CD14-positive monocyte (primary cell): Measurements from ENCODE around the gene HPGD. TPM values are rescaled to one million over a fixed set of nuclear protein-coding genes. Genes with fewer than 3 reads are reported as not detected.

Experiments used
- DNase-seq, 3 donors: peaks; one replicate each; pipeline ENCODE4 v3.0.0-alpha.2; 2011 to 2022
- H2AFZ ChIP-seq: 2 replicates; pipeline ENCODE4 v1.6.0; 2012; ENCODE audit warnings: mild to moderate bottlenecking, low read depth, low read length, inconsistent platforms; ENCODE audit not compliant: insufficient read depth, poor library complexity, severe bottlenecking
- H3K27ac ChIP-seq, 2 donors: 1 replicate in 1 of 2; 2 replicates in 1 of 2; pipeline ENCODE4 v1.5.1; 2012 to 2013; ENCODE audit warnings: low read length in 2 of 2, control low read depth in 1 of 2, inconsistent platforms in 1 of 2, low read depth in 1 of 2, mild to moderate bottlenecking in 1 of 2
- H3K27me3 ChIP-seq, 2 donors: one replicate each; pipeline versions ENCODE4 v1.6.0 to v1.6.1; 2011 to 2013; ENCODE audit warnings: low read length in 2 of 2; ENCODE audit not compliant: control insufficient read depth in 2 of 2, insufficient read depth in 2 of 2
- H3K36me3 ChIP-seq, 2 donors: replicated peaks in 1 of 2; 1 replicate in 1 of 2; 2 replicates in 1 of 2; pipeline versions ENCODE4 v1.5.1 to v1.6.1; 2012 to 2013; ENCODE audit warnings: low read length in 2 of 2, control low read depth in 1 of 2, inconsistent platforms in 1 of 2, mild to moderate bottlenecking in 1 of 2; ENCODE audit not compliant: insufficient read depth in 2 of 2, control insufficient read depth in 1 of 2
- H3K4me1 ChIP-seq, 2 donors: 1 replicate in 1 of 2; 2 replicates in 1 of 2; pipeline versions ENCODE4 v1.5.1 to v1.6.1; 2012 to 2013; ENCODE audit warnings: low read length in 2 of 2, control low read depth in 1 of 2, inconsistent platforms in 1 of 2, mild to moderate bottlenecking in 1 of 2, moderate library complexity in 1 of 2; ENCODE audit not compliant: insufficient read depth in 2 of 2, control insufficient read depth in 1 of 2
- H3K4me2 ChIP-seq: replicated peaks from 2 replicates; pipeline ENCODE3; 2012; ENCODE audit warnings: low read length, moderate library complexity, mild to moderate bottlenecking; ENCODE audit not compliant: poor library complexity, severe bottlenecking; ENCODE audit errors: extremely low read depth
- H3K4me3 ChIP-seq, 3 experiments: fragments of 200-600 bp in 1 of 3; sonication (generic) in 1 of 3; replicated peaks in 1 of 3; 1 replicate in 2 of 3; 2 replicates in 1 of 3; pipeline ENCODE4 v1.5.1; 2011 to 2013; ENCODE audit warnings: low read length in 3 of 3, mild to moderate bottlenecking in 3 of 3, control low read depth in 2 of 3, low read depth in 2 of 3, inconsistent platforms in 1 of 3, moderate library complexity in 1 of 3
- H3K79me2 ChIP-seq: 2 replicates; pipeline ENCODE4 v1.6.0; 2012; ENCODE audit warnings: mild to moderate bottlenecking, control low read depth, inconsistent platforms, low read length, moderate library complexity; ENCODE audit not compliant: insufficient read depth
- H3K9ac ChIP-seq: 2 replicates; pipeline ENCODE4 v1.6.0; 2017; ENCODE audit warnings: low read length, mild to moderate bottlenecking; ENCODE audit not compliant: insufficient read depth, poor library complexity, severe bottlenecking
- H3K9me3 ChIP-seq, 2 donors: replicated peaks in 1 of 2; 1 replicate in 1 of 2; 2 replicates in 1 of 2; pipeline versions ENCODE4 v1.5.1 to v1.6.1; 2012 to 2013; ENCODE audit warnings: low read length in 2 of 2, control low read depth in 1 of 2; ENCODE audit not compliant: control insufficient read depth in 1 of 2, insufficient read depth in 1 of 2
- H4K20me1 ChIP-seq: 2 replicates; pipeline ENCODE4 v1.6.0; 2012; ENCODE audit warnings: mild to moderate bottlenecking, low read length, control low read depth, moderate library complexity; ENCODE audit not compliant: insufficient read depth
- H3K27ac Mint-ChIP-seq, 7 donors: one replicate each; pipeline ENCODE4 v1.8.0; 2020; ENCODE audit warnings: mild to moderate bottlenecking in 7 of 7, mixed read lengths in 7 of 7, moderate library complexity in 6 of 7, inconsistent platforms in 2 of 7
- H3K27me3 Mint-ChIP-seq, 3 donors: one replicate each; pipeline ENCODE4 v1.8.0; 2021 to 2022; ENCODE audit warnings: low read depth in 3 of 3, mild to moderate bottlenecking in 3 of 3, mixed read lengths in 3 of 3, moderate library complexity in 3 of 3, inconsistent platforms in 1 of 3
- H3K36me3 Mint-ChIP-seq, 2 donors: one replicate each; pipeline ENCODE4 v1.8.0; 2020; ENCODE audit warnings: mixed read lengths in 2 of 2, inconsistent platforms in 1 of 2, mild to moderate bottlenecking in 1 of 2
- H3K4me1 Mint-ChIP-seq: one replicate; pipeline ENCODE4 v1.8.0; 2020; ENCODE audit warnings: mild to moderate bottlenecking, mixed read lengths
- H3K4me3 Mint-ChIP-seq, 2 donors: one replicate each; pipeline ENCODE4 v1.8.0; 2020; ENCODE audit warnings: mild to moderate bottlenecking in 2 of 2, mixed read lengths in 2 of 2, moderate library complexity in 1 of 2
- H3K9me3 Mint-ChIP-seq, 7 donors: one replicate each; pipeline ENCODE4 v1.8.0; 2020 to 2022; ENCODE audit warnings: mixed read lengths in 7 of 7, mild to moderate bottlenecking in 6 of 7, moderate library complexity in 6 of 7, inconsistent platforms in 2 of 7
- WGBS: methylation state at CpG from one replicate; pipeline ENCODE4 v1.1.5; 2013; ENCODE audit warnings: missing lambda C conversion rate; ENCODE audit not compliant: insufficient coverage; 5-methylcytosine and 5-hydroxymethylcytosine counted together
- intact Hi-C, 2 donors: fragments of 100-400 bp; cut with micrococcal nuclease; formaldehyde crosslinking; loops; one replicate each; pipeline versions ENCODE4 v1.15.0 to v1.15.1; 2023
- polyA plus RNA-seq, 3 donors: library from polyadenylated mRNA; depleted of rRNA in 1 of 3; unstranded in 2 of 3; stranded (reverse) in 1 of 3; fragments of 300-500 nt in 2 of 3; fragments of >200 nt in 1 of 3; fragmentation: Illumina TruSeq in 2 of 3; gene quantifications; 1 replicate in 2 of 3; 2 replicates in 1 of 3; pipeline ENCODE4 v1.2.3, GENCODE V29; 2012 to 2021
- TF ChIP-seq, protein P1 (sequence below): fragments of 200-600 bp; IDR thresholded peaks from one replicate; pipeline ENCODE4 v1.8.0; 2022; ENCODE audit warnings: antibody characterized with exemption, mild to moderate bottlenecking

Gene HPGD
- polyA plus RNA-seq, 3 donors: 0.17 to 2.3 (median 1.3) TPM

DNA sequence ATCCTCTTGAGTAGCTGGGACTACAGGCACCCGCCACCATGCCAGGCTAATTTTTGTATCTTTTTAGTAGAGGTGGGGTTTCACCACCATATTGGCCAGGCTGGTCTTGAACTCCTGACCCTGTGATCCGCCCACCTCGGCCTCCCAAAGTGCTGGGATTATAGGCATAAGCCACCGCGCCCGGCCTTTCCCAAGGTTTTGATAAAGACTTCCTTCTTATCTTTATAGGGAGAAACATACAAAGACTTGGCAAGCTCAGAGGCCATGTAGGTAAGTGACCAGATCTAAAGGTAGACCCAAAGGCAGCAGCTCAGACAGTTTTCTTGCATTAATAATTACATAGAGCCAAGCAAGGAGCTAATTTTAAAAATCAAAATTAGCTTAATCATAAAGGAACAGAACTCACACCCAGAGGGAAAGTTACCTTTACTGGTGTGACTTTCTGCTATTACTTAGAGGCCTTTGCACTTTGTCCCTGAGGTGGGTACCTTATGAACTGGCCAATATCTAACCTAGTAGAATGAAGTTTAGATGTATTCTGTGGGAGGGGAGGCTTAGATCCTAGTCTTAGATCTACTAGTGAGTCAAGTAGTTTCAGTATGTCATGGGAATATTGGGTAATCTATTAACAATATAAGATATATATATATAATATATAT, 67.3 kb downstream of the HPGD start:
- no CpG with 5 or more reads among the region's 6 CpGs for WGBS
- Mint-ChIP-seq H3K9me3 (peaks cover 0 to 2% (median 0%) of the 10 kb centered on the region in 7 donors), H3K4me3 (no peak overlapping the region), H3K27me3 (peaks cover 0 to 1% (median 0%) of the 10 kb centered on the region in 3 donors), H3K36me3 (no peaks in the 10 kb centered on the region), H3K27ac (no peak overlapping the region), H3K4me1 (no peaks in the 10 kb centered on the region)
- intact Hi-C loops: no loop called here
- no peaks in the 10 kb centered on the region for H3K36me3 ChIP-seq
- H3K9ac ChIP-seq: no peak overlapping the region
- no peak overlapping the region for H3K4me3 ChIP-seq
- H3K27ac ChIP-seq: no peak overlapping the region
- H3K4me2 ChIP-seq: no peak overlapping the region
- DNase-seq: no peak
- H3K9me3 ChIP-seq: no peaks in the 10 kb centered on the region
- no peaks in the 10 kb centered on the region for H4K20me1 ChIP-seq
- TF ChIP-seq, protein P1, sequence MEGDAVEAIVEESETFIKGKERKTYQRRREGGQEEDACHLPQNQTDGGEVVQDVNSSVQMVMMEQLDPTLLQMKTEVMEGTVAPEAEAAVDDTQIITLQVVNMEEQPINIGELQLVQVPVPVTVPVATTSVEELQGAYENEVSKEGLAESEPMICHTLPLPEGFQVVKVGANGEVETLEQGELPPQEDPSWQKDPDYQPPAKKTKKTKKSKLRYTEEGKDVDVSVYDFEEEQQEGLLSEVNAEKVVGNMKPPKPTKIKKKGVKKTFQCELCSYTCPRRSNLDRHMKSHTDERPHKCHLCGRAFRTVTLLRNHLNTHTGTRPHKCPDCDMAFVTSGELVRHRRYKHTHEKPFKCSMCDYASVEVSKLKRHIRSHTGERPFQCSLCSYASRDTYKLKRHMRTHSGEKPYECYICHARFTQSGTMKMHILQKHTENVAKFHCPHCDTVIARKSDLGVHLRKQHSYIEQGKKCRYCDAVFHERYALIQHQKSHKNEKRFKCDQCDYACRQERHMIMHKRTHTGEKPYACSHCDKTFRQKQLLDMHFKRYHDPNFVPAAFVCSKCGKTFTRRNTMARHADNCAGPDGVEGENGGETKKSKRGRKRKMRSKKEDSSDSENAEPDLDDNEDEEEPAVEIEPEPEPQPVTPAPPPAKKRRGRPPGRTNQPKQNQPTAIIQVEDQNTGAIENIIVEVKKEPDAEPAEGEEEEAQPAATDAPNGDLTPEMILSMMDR: no peak
- no peaks in the 10 kb centered on the region for H3K79me2 ChIP-seq
- no peak overlapping the region for H2AFZ ChIP-seq
- H3K27me3 ChIP-seq: no peaks in the 10 kb centered on the region
- H3K4me1 ChIP-seq: no peaks in the 10 kb centered on the region

DNA sequence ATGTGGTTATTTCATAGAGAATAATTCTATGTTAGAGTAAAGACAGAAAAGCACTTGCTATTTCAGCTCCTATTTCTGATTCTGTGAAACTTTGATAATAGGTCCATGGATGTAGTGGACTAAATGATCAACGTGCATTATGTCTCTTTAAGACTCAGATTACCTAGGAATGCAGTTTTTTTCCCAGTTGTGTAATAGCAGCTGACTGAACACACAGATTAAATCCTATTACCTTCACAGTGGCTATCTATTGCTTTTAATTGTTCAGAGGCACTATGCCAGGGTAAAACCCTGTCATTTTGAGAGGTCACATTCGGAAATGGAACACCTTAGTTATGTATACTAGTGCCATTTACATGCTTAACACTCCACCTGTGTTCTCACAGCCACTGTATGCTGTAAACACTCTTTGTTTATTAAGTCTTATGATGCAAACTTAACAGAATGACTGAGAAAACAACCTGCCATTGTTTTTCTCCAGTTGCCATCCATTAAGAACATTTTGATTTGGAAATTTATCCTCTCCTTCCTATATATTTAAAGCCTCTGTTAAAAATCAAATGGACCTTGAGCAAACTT, 70.5 kb downstream of the HPGD start:
- peaks cover 0 to 2% (median 0%) of the 10 kb centered on the region in 7 donors for H3K9me3 Mint-ChIP-seq
- Histone ChIP-seq H3K4me2 (no peak overlapping the region), H2AFZ (no peak overlapping the region), H4K20me1 (no peaks in the 10 kb centered on the region), H3K4me1 (no peaks in the 10 kb centered on the region), H3K27me3 (no peaks in the 10 kb centered on the region), H3K79me2 (no peaks in the 10 kb centered on the region), H3K9ac (no peak overlapping the region), H3K36me3 (no peaks in the 10 kb centered on the region), H3K4me3 (no peak overlapping the region), H3K27ac (no peak overlapping the region), H3K9me3 (no peaks in the 10 kb centered on the region)
- H3K27me3 Mint-ChIP-seq: peaks cover 0 to 4% (median 0%) of the 10 kb centered on the region in 3 donors
- intact Hi-C loops: no loop called here
- WGBS: 60% methylated on average over 1 of the region's 2 CpGs
- TF ChIP-seq, protein P1: no peak
- no peaks in the 10 kb centered on the region for H3K36me3 Mint-ChIP-seq
- DNase-seq: no peak
- H3K4me1 Mint-ChIP-seq: no peaks in the 10 kb centered on the region
- H3K4me3 Mint-ChIP-seq: no peak overlapping the region
- no peak overlapping the region for H3K27ac Mint-ChIP-seq
